BLaER1 treated with 17β-estradiol and CSF1 and Interleukin-3, amounts not matched to agents 10 nM and 100 nM (cell line): ENCODE measurements around the gene SORL1-AS1.

Source experiments
- H3K27ac ChIP-seq, 11 experiments: shearing (Covaris generic); formaldehyde crosslinking; 2 replicates each; pipeline ENCODE4 v1.8.1; 2022
- H3K27me3 ChIP-seq, 11 experiments: shearing (Covaris generic); formaldehyde crosslinking; 2 replicates each; pipeline ENCODE4 v1.8.1; 2022
- H3K36me3 ChIP-seq, 11 experiments: shearing (Covaris generic); formaldehyde crosslinking; 2 replicates each; pipeline ENCODE4 v1.8.1; 2022
- H3K4me1 ChIP-seq, 10 experiments: shearing (Covaris generic); formaldehyde crosslinking; 2 replicates each; pipeline ENCODE4 v1.8.1; 2022
- H3K4me2 ChIP-seq, 11 experiments: shearing (Covaris generic); formaldehyde crosslinking; 2 replicates each; pipeline ENCODE4 v1.8.1; 2022
- H3K4me3 ChIP-seq, 10 experiments: shearing (Covaris generic); formaldehyde crosslinking; 2 replicates each; pipeline ENCODE4 v1.8.1; 2022
- H3K9ac ChIP-seq, 11 experiments: shearing (Covaris generic); formaldehyde crosslinking; 2 replicates each; pipeline ENCODE4 v1.8.1; 2022
- H3K9me3 ChIP-seq, 11 experiments: shearing (Covaris generic); formaldehyde crosslinking; replicated peaks in 1 of 11; 2 replicates each; pipeline ENCODE4 v1.8.1; 2022
- H4K20me1 ChIP-seq, 11 experiments: shearing (Covaris generic); formaldehyde crosslinking; 2 replicates each; pipeline ENCODE4 v1.8.1; 2022
- Cebpa-rat ChIP-seq, 11 experiments: shearing (Covaris generic); IDR thresholded peaks; 2 replicates each; pipeline ENCODE4 v1.8.1; 2022

Gene SORL1-AS1

DNA sequence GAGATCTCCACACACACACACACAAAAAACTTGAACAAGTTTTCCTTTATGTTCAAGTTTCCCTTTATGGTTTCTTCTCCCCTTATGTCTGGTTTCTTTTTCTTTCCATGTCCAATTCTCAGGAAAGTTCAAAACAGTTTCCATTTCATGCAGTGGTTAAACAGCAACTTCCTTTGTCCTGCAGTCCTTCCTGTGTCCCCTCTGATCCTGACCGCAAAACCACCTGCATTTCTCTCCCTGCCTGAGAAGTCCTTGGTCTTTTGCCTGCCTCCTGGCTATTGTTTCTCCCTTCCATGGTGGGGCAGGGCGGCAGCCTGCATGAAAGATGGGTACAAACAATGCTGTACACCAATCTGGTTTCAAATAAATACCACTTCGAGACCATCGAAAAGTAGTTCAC, 58.9 kb downstream of the SORL1-AS1 start:
- no peak overlapping the region for H3K4me3 ChIP-seq
- H4K20me1 ChIP-seq = no peaks in the 10 kb centered on the region
- TF ChIP-seq Cebpa-rat (IDR thresholded peaks at IDR 0.05) = no peak
- no peak overlapping the region for H3K27ac ChIP-seq
- peak overlapping the region; percentile 44 to 87 (median 73); a peak in 21 of 22 replicates for H3K4me2 ChIP-seq
- no peaks in the 10 kb centered on the region for H3K27me3 ChIP-seq
- no peak overlapping the region for H3K9ac ChIP-seq
- H3K36me3 ChIP-seq = no peaks in the 10 kb centered on the region
- H3K9me3 ChIP-seq = peaks cover 0 to 6% (median 0%) of the 10 kb centered on the region in 11 experiments; a peak in 1 of 22 replicates
- H3K4me1 ChIP-seq = peaks cover 13 to 24% (median 21%) of the 10 kb centered on the region in 10 experiments

DNA sequence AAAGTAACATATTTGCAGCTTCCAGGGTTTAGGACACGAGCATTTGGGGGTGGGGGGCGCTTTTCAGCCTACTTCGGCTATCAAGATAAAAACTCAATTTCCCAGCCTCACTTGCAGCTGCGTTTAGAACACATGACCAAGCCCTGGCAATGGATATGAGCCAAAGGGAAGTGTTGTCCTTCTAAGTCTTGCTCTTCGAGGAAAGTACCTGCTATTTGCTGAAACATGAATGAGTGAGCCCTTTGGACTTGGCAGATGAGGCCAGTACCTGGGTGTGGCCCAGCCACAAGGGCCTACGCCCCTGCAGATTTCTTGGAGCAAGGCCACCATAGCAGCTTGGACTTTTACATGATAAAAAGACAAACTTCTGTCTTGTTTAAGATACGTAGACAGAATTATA, 60.9 kb downstream of the SORL1-AS1 start:
- Histone ChIP-seq H3K4me2 (no peak overlapping the region), H3K27me3 (no peaks in the 10 kb centered on the region), H3K4me3 (no peak overlapping the region), H3K9ac (no peak overlapping the region), H3K9me3 (peaks cover 0 to 6% (median 0%) of the 10 kb centered on the region in 11 experiments; a peak in 3 of 22 replicates), H3K27ac (no peak overlapping the region), H4K20me1 (no peaks in the 10 kb centered on the region), H3K4me1 (peaks cover 13 to 24% (median 21%) of the 10 kb centered on the region in 10 experiments), H3K36me3 (no peaks in the 10 kb centered on the region)
- no peak for TF ChIP-seq Cebpa-rat (IDR thresholded peaks at IDR 0.05)

DNA sequence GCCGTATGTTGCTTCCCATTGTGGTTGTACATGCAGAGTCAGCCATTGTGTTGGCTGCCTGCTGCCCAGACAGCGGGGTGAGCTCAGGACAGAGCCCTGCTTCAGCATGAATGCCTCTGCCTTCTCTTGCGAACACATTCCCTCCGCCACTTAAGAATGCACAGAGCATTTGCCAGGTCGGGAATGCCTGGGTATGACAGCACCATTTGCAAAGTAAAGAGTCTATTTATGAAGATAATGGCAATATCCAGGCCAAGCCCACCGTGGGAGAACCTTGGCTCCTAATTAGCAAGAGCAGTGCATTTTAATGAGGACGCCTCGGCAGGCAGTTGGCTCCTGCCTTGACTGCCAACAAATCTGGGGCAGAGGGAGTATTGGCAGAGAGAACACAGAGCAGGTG, 63.1 kb downstream of the SORL1-AS1 start:
- Histone ChIP-seq H3K4me3 (no peak overlapping the region), H3K9ac (no peak overlapping the region)

More for the DNA sequence above, 63.1 kb downstream of the SORL1-AS1 start:
- peaks cover 13 to 21% (median 18%) of the 10 kb centered on the region in 10 experiments for H3K4me1 ChIP-seq
- H3K27me3 ChIP-seq = no peaks in the 10 kb centered on the region
- TF ChIP-seq Cebpa-rat (IDR thresholded peaks at IDR 0.05) = no peak
- no peak overlapping the region for H3K27ac ChIP-seq
- no peak overlapping the region for H3K4me2 ChIP-seq
- H3K36me3 ChIP-seq = no peaks in the 10 kb centered on the region
- H3K9me3 ChIP-seq = peaks cover 0 to 10% (median 0%) of the 10 kb centered on the region in 11 experiments; a peak in 3 of 22 replicates
- no peaks in the 10 kb centered on the region for H4K20me1 ChIP-seq
